ENCODE data around the gene PLA2G10.
"Not testable (repeated sequence)": the region's sequence is repeated elsewhere in the genome, so short reads cannot be mapped to it uniquely, and the experiment has no call there.

GRCh38 chr16:14742273-14743128, 48.4 kb upstream of the PLA2G10 start, which contains the start of gene NPIPA2:
- TF ChIP-seq CTCF (IDR thresholded peaks at IDR 0.05; ENCODE audit: low read depth, low read length); EZH2phosphoT487 (IDR thresholded peaks at IDR 0.05; ENCODE audit: low read depth): not testable (repeated sequence)

All from OCI-LY3 (cell line).